Stromal cell of bone marrow (primary cell): ENCODE data around the gene OR10G7.
"Not testable (repeated sequence)": the region's sequence is repeated elsewhere in the genome, so short reads cannot be mapped to it uniquely, and the experiment has no call there.

Source experiments
- DNase-seq: peaks from one replicate; pipeline ENCODE4 v3.0.0-alpha.2; 2012; ENCODE audit warnings: low read depth

Gene OR10G7

GRCh38 chr11:124039557-124039956 is 1.6 kb downstream of the OR10G7 start:
- DNase-seq: no peak

- DNase-seq: no peak
Measured at GRCh38 chr11:124036666-124037065, 4.5 kb downstream of the OR10G7 start.

- DNase-seq: no peak
Measured at GRCh38 chr11:124026498-124026897, 14.6 kb downstream of the OR10G7 start, which contains the start of gene OR10G8. OR10G8 (plus strand) TSS chr11:124026798; CDS start chr11:124029623, 2,825 bp downstream.

- not testable (repeated sequence) for DNase-seq
Measured at GRCh38 chr11:124015837-124016236, 25.3 kb downstream of the OR10G7 start.

- no peak for DNase-seq
Measured at GRCh38 chr11:124012697-124013096, 28.4 kb downstream of the OR10G7 start, which contains the start of gene OR10G4. OR10G4 (plus strand) TSS chr11:124012997; CDS start chr11:124015575, 2,578 bp downstream.

GRCh38 chr11:123995119-123995518 is 46.0 kb downstream of the OR10G7 start, which contains the start of gene OR10G6:
OR10G6 (minus strand) TSS chr11:123995161; CDS start chr11:123995161, 0 bp downstream.
- DNase-seq: no peak
